ENCODE results near the gene SRGAP3. TPM values are rescaled to one million over a fixed set of nuclear protein-coding genes. Genes with fewer than 3 reads are reported as not detected.

The SRGAP3 gene
- polyA plus RNA-seq, 3 donors = 0.27 to 1.3 (median 0.87) TPM

- Histone ChIP-seq H4K20me1 (ENCODE audit: insufficient read depth, low read length) (no peaks in the 10 kb centered on the region), H3K27me3 (ENCODE audit: control insufficient read depth in 2 of 2, insufficient read depth in 2 of 2, low read length in 2 of 2) (no peaks in the 10 kb centered on the region), H3K9ac (ENCODE audit: insufficient read depth, low read length, poor library complexity, severe bottlenecking) (no peak overlapping the region), H3K4me3 (replicated peaks in 1 of 3; ENCODE audit: low read depth in 2 of 3, low read length in 3 of 3) (no peak overlapping the region), H3K36me3 (replicated peaks in 1 of 2; ENCODE audit: control insufficient read depth in 1 of 2, insufficient read depth in 2 of 2, low read length in 2 of 2) (no peaks in the 10 kb centered on the region), H3K4me1 (ENCODE audit: control insufficient read depth in 1 of 2, insufficient read depth in 2 of 2, low read length in 2 of 2) (no peaks in the 10 kb centered on the region), H3K79me2 (ENCODE audit: insufficient read depth, low read length) (no peaks in the 10 kb centered on the region), H2AFZ (ENCODE audit: insufficient read depth, low read depth, low read length, poor library complexity, severe bottlenecking) (no peak overlapping the region), H3K27ac (ENCODE audit: low read depth in 1 of 2, low read length in 2 of 2) (no peak overlapping the region), H3K9me3 (replicated peaks in 1 of 2; ENCODE audit: control insufficient read depth in 1 of 2, insufficient read depth in 1 of 2, low read length in 2 of 2) (no peaks in the 10 kb centered on the region), H3K4me2 (replicated peaks; ENCODE audit: extremely low read depth, low read length, poor library complexity, severe bottlenecking) (no peak overlapping the region)
- peaks cover 4% of the 10 kb centered on the region for H3K4me1 Mint-ChIP-seq
- intact Hi-C loops (cut with micrococcal nuclease) = no loop called here
- H3K27me3 Mint-ChIP-seq (ENCODE audit: low read depth in 3 of 3) = no peaks in the 10 kb centered on the region
- DNase-seq = no peak
- TF ChIP-seq, protein P1, sequence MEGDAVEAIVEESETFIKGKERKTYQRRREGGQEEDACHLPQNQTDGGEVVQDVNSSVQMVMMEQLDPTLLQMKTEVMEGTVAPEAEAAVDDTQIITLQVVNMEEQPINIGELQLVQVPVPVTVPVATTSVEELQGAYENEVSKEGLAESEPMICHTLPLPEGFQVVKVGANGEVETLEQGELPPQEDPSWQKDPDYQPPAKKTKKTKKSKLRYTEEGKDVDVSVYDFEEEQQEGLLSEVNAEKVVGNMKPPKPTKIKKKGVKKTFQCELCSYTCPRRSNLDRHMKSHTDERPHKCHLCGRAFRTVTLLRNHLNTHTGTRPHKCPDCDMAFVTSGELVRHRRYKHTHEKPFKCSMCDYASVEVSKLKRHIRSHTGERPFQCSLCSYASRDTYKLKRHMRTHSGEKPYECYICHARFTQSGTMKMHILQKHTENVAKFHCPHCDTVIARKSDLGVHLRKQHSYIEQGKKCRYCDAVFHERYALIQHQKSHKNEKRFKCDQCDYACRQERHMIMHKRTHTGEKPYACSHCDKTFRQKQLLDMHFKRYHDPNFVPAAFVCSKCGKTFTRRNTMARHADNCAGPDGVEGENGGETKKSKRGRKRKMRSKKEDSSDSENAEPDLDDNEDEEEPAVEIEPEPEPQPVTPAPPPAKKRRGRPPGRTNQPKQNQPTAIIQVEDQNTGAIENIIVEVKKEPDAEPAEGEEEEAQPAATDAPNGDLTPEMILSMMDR (IDR thresholded peaks at IDR 0.05) = no peak
- no peaks in the 10 kb centered on the region for H3K9me3 Mint-ChIP-seq
- H3K36me3 Mint-ChIP-seq = no peaks in the 10 kb centered on the region
- no peak overlapping the region for H3K27ac Mint-ChIP-seq
- no peak overlapping the region for H3K4me3 Mint-ChIP-seq
- 95% methylated on average over 4 of the region's 4 CpGs for WGBS (ENCODE audit: insufficient coverage)
Measured at GRCh38 chr3:9123840-9124239, 125.6 kb downstream of the SRGAP3 start.

- no peak overlapping the region for H3K27ac ChIP-seq (ENCODE audit: low read depth in 1 of 2, low read length in 2 of 2)
- H4K20me1 ChIP-seq (ENCODE audit: insufficient read depth, low read length) = no peaks in the 10 kb centered on the region
- WGBS (ENCODE audit: insufficient coverage) = 100% methylated on average over 2 of the region's 7 CpGs
- no peak overlapping the region for H3K9ac ChIP-seq (ENCODE audit: insufficient read depth, low read length, poor library complexity, severe bottlenecking)
- intact Hi-C loops (cut with micrococcal nuclease) = no loop called here
- H3K4me2 ChIP-seq (replicated peaks; ENCODE audit: extremely low read depth, low read length, poor library complexity, severe bottlenecking) = no peak overlapping the region
- TF ChIP-seq, protein P1 (IDR thresholded peaks at IDR 0.05) = no peak
- no peaks in the 10 kb centered on the region for H3K4me1 ChIP-seq (ENCODE audit: control insufficient read depth in 1 of 2, insufficient read depth in 2 of 2, low read length in 2 of 2)
- no peaks in the 10 kb centered on the region for H3K9me3 ChIP-seq (replicated peaks in 1 of 2; ENCODE audit: control insufficient read depth in 1 of 2, insufficient read depth in 1 of 2, low read length in 2 of 2)
- H3K27me3 ChIP-seq (ENCODE audit: control insufficient read depth in 2 of 2, insufficient read depth in 2 of 2, low read length in 2 of 2) = no peaks in the 10 kb centered on the region
- H3K4me3 ChIP-seq (replicated peaks in 1 of 3; ENCODE audit: low read depth in 2 of 3, low read length in 3 of 3) = no peak overlapping the region
- H2AFZ ChIP-seq (ENCODE audit: insufficient read depth, low read depth, low read length, poor library complexity, severe bottlenecking) = no peak overlapping the region
- H3K4me1 Mint-ChIP-seq = peaks cover 4% of the 10 kb centered on the region
- H3K36me3 Mint-ChIP-seq = no peaks in the 10 kb centered on the region
- H3K27me3 Mint-ChIP-seq (ENCODE audit: low read depth in 3 of 3) = no peaks in the 10 kb centered on the region
- no peak overlapping the region for H3K27ac Mint-ChIP-seq
- no peak for DNase-seq
- H3K9me3 Mint-ChIP-seq = no peaks in the 10 kb centered on the region
- H3K4me3 Mint-ChIP-seq = no peak overlapping the region
- no peaks in the 10 kb centered on the region for H3K36me3 ChIP-seq (replicated peaks in 1 of 2; ENCODE audit: control insufficient read depth in 1 of 2, insufficient read depth in 2 of 2, low read length in 2 of 2)
- no peaks in the 10 kb centered on the region for H3K79me2 ChIP-seq (ENCODE audit: insufficient read depth, low read length)
Measured at GRCh38 chr3:9122732-9123364, 126.6 kb downstream of the SRGAP3 start.

All from CD14-positive monocyte (primary cell).